ENCODE measurements around the gene SMPDL3A.

SMPDL3A gene

GRCh38 chr6:122775975-122776374 lies 13.1 kb upstream of the SMPDL3A start:
- no peak for DNase-seq (ENCODE audit: low spot score)

- DNase-seq (ENCODE audit: low spot score) = no peak
Measured at GRCh38 chr6:122778302-122778701, 10.8 kb upstream of the SMPDL3A start.

DNA sequence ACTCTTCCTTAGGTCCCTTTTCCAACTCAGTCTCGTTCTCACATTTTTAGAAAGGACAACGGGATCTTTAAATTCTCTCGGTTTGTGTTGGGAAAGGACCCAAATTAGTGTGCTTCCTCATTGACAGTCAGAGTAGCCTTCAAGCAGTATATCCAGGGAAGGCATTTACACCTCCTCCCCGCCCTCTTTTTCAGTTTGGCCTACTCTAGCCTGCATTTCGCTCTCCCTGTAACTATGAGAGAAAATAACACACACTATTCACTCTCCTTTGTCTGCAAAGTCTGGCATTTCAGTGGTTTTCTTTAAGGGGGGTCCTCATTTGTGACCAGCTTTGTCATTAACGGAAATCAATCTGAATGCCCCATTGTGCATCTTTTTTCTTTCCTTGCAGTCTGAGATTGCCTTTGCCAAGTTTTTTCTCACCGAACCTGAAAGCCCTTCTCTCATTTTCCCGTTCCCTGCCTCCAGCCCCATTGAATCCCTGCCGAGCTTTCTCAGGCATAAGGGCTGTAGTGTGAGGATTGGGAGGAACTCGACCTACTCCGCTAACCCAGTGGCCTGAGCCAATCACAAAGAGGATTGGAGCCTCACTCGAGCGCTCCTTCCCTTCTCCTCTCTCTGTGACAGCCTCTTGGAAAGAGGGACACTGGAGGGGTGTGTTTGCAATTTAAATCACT lies 9.9 kb upstream of the SMPDL3A start:
- peak; percentile 85 for DNase-seq (ENCODE audit: low spot score)

- DNase-seq (ENCODE audit: low spot score) = no peak
Measured at GRCh38 chr6:122779667-122780066, 9.4 kb upstream of the SMPDL3A start, which contains the start of gene FABP7. TSS of gene FABP7 (plus strand) at chr6:122779716. CDS start at chr6:122779795, 79 bp downstream.

- DNase-seq (ENCODE audit: low spot score) = no peak
Measured at GRCh38 chr6:122780114-122780513, 8.9 kb upstream of the SMPDL3A start.

- no peak for DNase-seq (ENCODE audit: low spot score)
Measured at GRCh38 chr6:122781716-122782115, 7.3 kb upstream of the SMPDL3A start.

GRCh38 chr6:122783401-122783800 lies 5.7 kb upstream of the SMPDL3A start:
- no peak for DNase-seq (ENCODE audit: low spot score)

DNA sequence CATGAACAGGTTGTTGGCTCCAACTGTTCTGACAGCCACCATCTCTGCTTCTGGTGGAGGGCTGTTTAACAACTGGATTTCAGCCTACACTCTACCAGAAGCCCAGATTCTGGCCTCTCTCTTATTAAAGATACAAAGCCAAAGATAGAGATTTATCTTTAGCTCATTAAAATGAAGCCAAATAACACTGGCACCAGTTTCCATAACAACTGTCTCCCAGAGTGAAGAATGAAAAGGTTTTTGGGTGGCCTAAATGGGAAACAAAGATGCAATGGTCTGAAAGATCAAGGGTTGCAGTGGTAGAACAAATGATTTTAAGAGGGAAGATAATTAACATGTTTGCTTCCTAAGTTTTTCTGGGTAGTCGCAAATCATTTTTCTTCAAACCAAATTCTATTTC lies 3.2 kb upstream of the SMPDL3A start:
- no peak for DNase-seq (ENCODE audit: low spot score)

DNA sequence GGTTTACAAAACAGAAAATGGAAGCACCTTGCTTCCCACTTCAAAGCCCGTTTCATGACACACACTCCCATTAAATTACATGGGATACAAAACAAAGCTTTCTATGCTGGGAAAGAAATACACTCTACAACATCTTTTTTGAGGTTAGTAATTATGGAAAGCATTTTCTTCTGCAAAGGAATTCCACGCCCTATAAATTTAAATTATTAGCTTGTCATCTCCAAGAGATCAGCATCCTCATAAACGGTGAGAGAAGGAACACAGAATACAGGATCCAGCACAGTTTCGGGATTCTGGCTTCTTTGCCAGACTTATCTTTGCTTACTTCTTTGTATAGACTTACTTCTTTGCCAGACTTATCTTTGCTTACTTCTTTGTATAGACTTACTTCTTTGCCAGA lies 1.3 kb upstream of the SMPDL3A start:
- DNase-seq (ENCODE audit: low spot score) = no peak

DNA sequence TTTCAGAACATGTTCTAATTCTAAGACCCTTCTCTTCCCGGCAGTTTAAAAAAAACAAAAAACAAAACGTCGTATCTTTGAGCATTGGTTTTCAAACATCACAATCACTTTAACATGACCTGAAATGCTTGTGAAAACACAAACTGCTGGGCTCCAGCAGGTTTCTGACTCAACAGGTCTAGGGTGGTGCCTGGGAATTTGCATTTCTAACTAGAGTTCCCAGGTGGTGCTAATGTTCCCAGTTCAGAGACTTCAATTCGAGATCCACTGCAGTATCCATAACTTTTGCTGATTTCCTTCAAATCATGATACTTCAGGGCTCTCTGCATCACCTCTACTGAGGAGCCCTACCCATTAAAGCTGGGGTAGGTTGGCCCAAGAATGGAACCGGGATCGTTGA lies 850 bp upstream of the SMPDL3A start:
- no peak for DNase-seq (ENCODE audit: low spot score)

GRCh38 chr6:122788663-122789181 lies 336 bp upstream of the SMPDL3A start:
- DNase-seq (ENCODE audit: low spot score) = no peak

- no peak for DNase-seq (ENCODE audit: low spot score)
Measured at GRCh38 chr6:122790028-122790422, 967 bp downstream of the SMPDL3A start.

DNA sequence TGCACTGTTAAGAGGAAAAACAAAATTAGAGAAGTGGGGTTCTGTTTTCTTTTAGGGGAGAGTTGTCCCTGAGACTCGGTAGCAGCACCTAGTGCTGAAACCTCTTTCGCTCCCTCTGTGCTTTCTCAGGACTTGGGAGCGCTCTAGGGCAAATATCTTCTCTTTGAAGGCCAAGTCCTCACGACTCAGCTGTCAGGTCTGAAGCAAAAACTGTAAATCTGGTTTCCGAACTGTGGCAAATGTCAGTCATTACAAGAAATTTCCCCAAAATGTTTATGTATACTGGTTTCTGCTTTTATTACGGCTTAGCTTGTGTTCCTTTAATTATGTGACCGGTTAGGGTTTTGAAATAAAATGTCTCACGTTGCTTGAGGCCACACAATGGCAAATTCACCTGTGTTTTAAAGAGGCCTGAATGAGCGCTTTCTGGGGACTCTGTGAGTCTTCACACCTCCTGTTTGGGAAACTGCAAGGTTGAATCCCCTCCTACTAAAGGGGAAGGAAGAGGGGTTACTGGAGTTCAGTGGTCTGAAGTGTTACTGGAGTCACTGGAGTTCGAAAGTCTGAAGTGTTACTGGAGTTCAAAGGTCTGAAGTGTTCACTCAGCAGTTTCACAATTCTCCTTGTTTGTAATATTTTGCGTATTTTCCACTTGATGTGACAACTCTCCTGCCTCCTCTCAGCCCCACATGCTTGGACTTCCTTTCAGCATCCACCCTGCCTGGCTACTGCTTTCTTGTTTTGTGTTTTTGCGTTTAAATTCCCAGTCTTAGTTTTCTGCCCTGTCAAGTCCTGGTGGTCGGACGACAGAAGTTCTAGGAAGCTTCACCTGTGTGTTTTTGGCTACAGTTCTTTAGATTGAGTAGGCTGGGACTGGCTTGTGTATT lies 1.6 kb downstream of the SMPDL3A start:
- DNase-seq (ENCODE audit: low spot score) = no peak

DNA sequence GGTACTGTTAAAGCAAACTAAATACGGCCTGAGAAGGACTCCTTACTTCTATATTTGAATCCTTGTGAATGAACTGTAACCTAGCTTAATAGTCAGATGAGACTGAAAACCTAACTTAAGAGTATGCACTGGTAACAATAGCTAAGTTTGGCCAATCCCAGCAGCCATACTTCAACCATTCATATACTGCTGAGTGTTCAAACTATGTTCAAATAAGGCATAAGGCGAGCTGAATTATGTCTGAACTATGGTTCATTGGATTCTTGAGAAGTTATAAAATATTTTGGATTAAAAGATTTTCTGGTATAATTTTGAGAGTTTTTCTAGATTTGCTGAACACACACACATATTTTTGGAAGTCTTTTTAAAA lies 2.2 kb downstream of the SMPDL3A start:
- DNase-seq (ENCODE audit: low spot score) = no peak

GRCh38 chr6:122792766-122793165 lies 3.7 kb downstream of the SMPDL3A start:
- no peak for DNase-seq (ENCODE audit: low spot score)

- no peak for DNase-seq (ENCODE audit: low spot score)
Measured at GRCh38 chr6:122797537-122797936, 8.5 kb downstream of the SMPDL3A start.

- no peak for DNase-seq (ENCODE audit: low spot score)
Measured at GRCh38 chr6:122798099-122798641, 9.1 kb downstream of the SMPDL3A start.

DNA sequence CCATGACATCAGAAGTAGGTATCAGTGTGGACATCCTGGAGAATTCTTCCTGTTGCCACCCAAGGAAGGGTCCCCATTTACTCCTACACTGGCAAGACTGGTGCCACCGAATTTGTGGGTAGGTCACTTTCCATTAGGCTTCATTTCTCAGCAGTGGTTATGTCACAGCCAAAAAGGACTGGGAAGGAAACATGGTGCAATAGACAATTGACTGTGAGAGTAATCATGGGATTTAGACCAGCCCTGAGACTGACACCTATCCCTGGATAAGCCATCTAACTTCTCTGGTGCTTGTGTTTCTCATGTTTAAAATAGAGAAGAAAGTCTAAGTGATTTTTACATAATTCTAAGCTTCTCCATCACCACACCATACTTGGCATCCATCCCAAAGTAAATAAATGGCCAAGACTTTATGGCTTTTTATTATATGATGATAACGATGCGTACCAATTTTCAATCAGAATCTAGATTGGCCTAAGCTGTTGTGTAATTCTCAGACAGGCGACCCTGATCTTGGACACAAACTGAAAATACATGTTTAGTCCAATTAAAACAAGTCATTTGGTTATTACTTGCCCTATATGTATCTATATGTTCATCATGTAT lies 10.2 kb downstream of the SMPDL3A start:
- DNase-seq (ENCODE audit: low spot score) = no peak

- DNase-seq (ENCODE audit: low spot score) = no peak
Measured at GRCh38 chr6:122799916-122800686, 11.0 kb downstream of the SMPDL3A start.

DNA sequence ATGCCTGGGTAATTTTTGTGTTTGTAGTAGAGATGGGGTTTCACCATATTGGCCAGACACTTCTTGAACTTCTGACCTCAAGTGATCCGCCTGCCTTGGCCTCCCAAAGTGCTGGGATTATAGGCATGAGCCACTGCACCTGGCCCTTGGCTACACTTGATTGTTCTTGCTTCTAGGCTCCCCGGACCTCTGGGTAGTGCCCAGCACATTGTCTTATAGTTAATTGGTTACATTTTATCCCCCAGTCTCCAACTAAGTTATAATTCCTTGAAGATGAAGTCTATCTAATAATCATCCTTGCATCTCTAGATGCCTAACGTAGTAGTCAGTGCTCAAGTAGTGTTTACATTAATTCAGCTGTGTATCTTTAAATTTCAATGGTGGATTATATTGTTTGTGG lies 11.8 kb downstream of the SMPDL3A start:
- no peak for DNase-seq (ENCODE audit: low spot score)

DNA sequence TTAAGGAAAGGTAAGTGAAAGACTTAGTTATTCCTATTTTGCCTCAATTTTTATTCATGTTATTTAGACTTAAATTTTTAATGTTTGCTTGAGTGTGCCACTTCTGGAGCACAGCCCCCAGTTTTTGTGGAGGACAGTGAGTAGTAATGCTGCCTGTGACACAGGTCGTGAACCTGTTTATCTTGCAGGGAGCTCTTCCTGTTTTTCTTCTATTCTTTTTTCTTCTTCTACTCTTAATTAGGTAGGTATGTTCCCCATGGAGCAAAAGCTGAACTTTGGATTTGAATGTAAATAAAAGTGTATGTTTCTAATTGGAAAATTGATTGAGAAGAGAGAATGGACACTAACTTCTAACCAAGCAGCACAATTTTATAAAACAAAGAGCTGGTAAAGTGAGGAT lies 12.3 kb downstream of the SMPDL3A start:
- DNase-seq (ENCODE audit: low spot score) = no peak

GRCh38 chr6:122803171-122803661 lies 14.2 kb downstream of the SMPDL3A start:
- no peak for DNase-seq (ENCODE audit: low spot score)

Data from Ammon's horn (tissue), 1 donor.